HepG2 (cell line): Measurements from ENCODE around the gene PDE4D. TPM values are rescaled to one million over a fixed set of nuclear protein-coding genes. Genes with fewer than 3 reads are reported as not detected.

ENCODE experiments used
- ATAC-seq: fragments of 200-7000 bp; cut with Tn5 transposase; 3 replicates; pipeline ENCODE4 v1.9.1; 2020; ENCODE audit warnings: mild to moderate bottlenecking, moderate library complexity
- BruUV-seq: library from RNA; stranded (reverse); fragments of 400-500 nt; replicated peaks from 2 replicates; lab custom pipeline; 2021; lab: Mats Ljungman, UMichigan
- CTCF ChIA-PET: fragments of 300-600 bp; formaldehyde crosslinking; extraction: SDS; loops from one replicate; lab custom pipeline; 2021; ENCODE audit warnings: low total read pairs, inconsistent platforms, low intra/inter-chr PET ratio; lab: Yijun Ruan, JAX
- POLR2A ChIA-PET: fragments of 350-600 bp; sonication (Branson Sonifier 250); formaldehyde crosslinking; loops from one replicate; lab custom pipeline; 2020; ENCODE audit warnings: antibody characterized with exemption, inconsistent platforms; lab: Yijun Ruan, JAX
- DNase-seq: peaks from one replicate; pipeline ENCODE4 v3.0.0-alpha.2; 2015; ENCODE audit warnings: low spot score
- FAIRE-seq: peaks from 3 replicates; lab custom pipeline; 2011; peaks lifted over from hg19 to GRCh38; lab: Jason Lieb, UNC
- H2AFZ ChIP-seq: one replicate; pipeline ENCODE4 v1.6.1; 2011; ENCODE audit warnings: low read length, inconsistent platforms
- H3K27ac ChIP-seq: fragments of 300-600 bp; 3 replicates; pipeline ENCODE4 v1.8.0; 2011; ENCODE audit warnings: mixed run types, mild to moderate bottlenecking, mixed read lengths, low read length, inconsistent platforms; ENCODE audit not compliant: insufficient read depth; ENCODE audit errors: extremely low read length
- H3K27me3 ChIP-seq, 2 experiments: fragments of 200-600 bp in 1 of 2; 2 replicates in 1 of 2; 3 replicates in 1 of 2; pipeline versions ENCODE4 v1.6.0 to v1.8.0; 2011; ENCODE audit warnings: low read length in 2 of 2, mild to moderate bottlenecking in 2 of 2, moderate library complexity in 2 of 2, inconsistent platforms in 1 of 2; ENCODE audit not compliant: insufficient read depth in 2 of 2, control insufficient read depth in 1 of 2
- H3K36me3 ChIP-seq, 2 experiments: fragments of 200-600 bp in 1 of 2; replicated peaks in 1 of 2; 2 replicates in 1 of 2; 3 replicates in 1 of 2; pipeline versions ENCODE4 v1.5.1 to v1.8.0; 2011; ENCODE audit warnings: low read length in 2 of 2, inconsistent platforms in 1 of 2; ENCODE audit not compliant: insufficient read depth in 2 of 2, control insufficient read depth in 1 of 2
- H3K4me1 ChIP-seq: 2 replicates; pipeline ENCODE4 v1.5.1; 2012; ENCODE audit warnings: low read length, inconsistent platforms; ENCODE audit not compliant: insufficient read depth
- H3K4me2 ChIP-seq: 2 replicates; pipeline ENCODE4 v1.6.0; 2011; ENCODE audit warnings: low read depth, low read length, inconsistent platforms
- H3K4me3 ChIP-seq, 3 experiments: fragments of 200-600 bp in 1 of 3; sonication (generic), shearing (Covaris generic) in 1 of 3; replicated peaks in 1 of 3; 2 replicates each; pipeline ENCODE4 v1.5.1; 2011 to 2016; ENCODE audit warnings: low read length in 3 of 3, inconsistent platforms in 2 of 3, low read depth in 2 of 3, mild to moderate bottlenecking in 2 of 3, control low read depth in 1 of 3, mixed read lengths in 1 of 3; ENCODE audit not compliant: insufficient read depth in 1 of 3
- H3K79me2 ChIP-seq: one replicate; pipeline ENCODE4 v1.6.1; 2011; ENCODE audit warnings: low read length, inconsistent platforms; ENCODE audit not compliant: insufficient read depth
- H3K9ac ChIP-seq: 2 replicates; pipeline ENCODE4 v1.6.0; 2011; ENCODE audit warnings: mild to moderate bottlenecking, low read depth, low read length, inconsistent platforms; ENCODE audit not compliant: insufficient read depth
- H3K9me3 ChIP-seq: 2 replicates; pipeline ENCODE4 v1.5.1; 2012; ENCODE audit warnings: mild to moderate bottlenecking, low read length
- H4K20me1 ChIP-seq: 2 replicates; pipeline ENCODE4 v1.6.0; 2011; ENCODE audit warnings: inconsistent platforms, mild to moderate bottlenecking, low read length, moderate library complexity; ENCODE audit not compliant: insufficient read depth
- ARID4A ChIP-seq: sonication (generic); formaldehyde crosslinking; IDR thresholded peaks from 2 replicates; pipeline ENCODE4 v1.5.0; 2020; ENCODE audit warnings: mild to moderate bottlenecking, missing genetic modification reagents, borderline replicate concordance
- ETV6 ChIP-seq: sonication (generic); formaldehyde crosslinking; conservative IDR thresholded peaks from 2 replicates; pipeline ENCODE4 v1.4.0; 2020; ENCODE audit warnings: missing genetic modification reagents
- WGBS: methylation state at CpG from one replicate; pipeline ENCODE4 v1.1.6; 2017; ENCODE audit warnings: low lambda C conversion rate; 5-methylcytosine and 5-hydroxymethylcytosine counted together
- in situ Hi-C: cut with HindIII; loops from 2 replicates; pipeline ENCODE4 v1.10.0; 2017; ENCODE audit warnings: low pct_unique_long_range_greater_than_20kb; ENCODE audit not compliant: extremely low pct_ligation_motif_present
- intact Hi-C: fragments of 100-400 bp; cut with micrococcal nuclease; formaldehyde crosslinking; loops from one replicate; pipeline ENCODE4 v1.10.0; 2022; ENCODE audit not compliant: unreplicated experiment
- polyA plus RNA-seq, 8 experiments: library from polyadenylated mRNA; depleted of rRNA in 3 of 8; stranded (reverse) in 7 of 8; unstranded in 1 of 8; fragments of >200 nt; fragmentation: Illumina TruSeq in 4 of 8; extraction: Trizol in 4 of 8; gene quantifications; 2 replicates each; pipeline versions ENCODE4 v1.2.1 to v1.2.3, GENCODE V29; 2011 to 2016; ENCODE audit warnings: low read depth in 4 of 8, missing spikeins in 1 of 8, mixed read lengths in 1 of 8; ENCODE audit not compliant: insufficient read depth in 1 of 8
- total RNA-seq, 5 experiments: library from RNA; depleted of rRNA; stranded (reverse); fragments of >200 nt; fragmentation: Illumina TruSeq; extraction: Trizol; gene quantifications; 2 replicates each; pipeline ENCODE4 v1.2.3, GENCODE V29; 2016; ENCODE audit warnings: low read depth in 1 of 5
- TF ChIP-seq, protein P1 (sequence below): sonication (generic); formaldehyde crosslinking; IDR thresholded peaks from 2 replicates; pipeline ENCODE4 v1.5.1; 2020; ENCODE audit warnings: missing genetic modification reagents, mild to moderate bottlenecking, borderline replicate concordance

The PDE4D gene
- total and polyA plus RNA-seq, 2 of the 13 experiments (the other 11 are each of a cell fraction or from before 2014, with no cell fraction given) = 7.0 to 12.2 TPM

GRCh38 chr5:59605915-59606314, 287.6 kb downstream of the PDE4D start:
- Histone ChIP-seq H3K4me2 (no peak overlapping the region), H3K9ac (no peak overlapping the region), H2AFZ (no peak overlapping the region), H3K27me3 (no peaks in the 10 kb centered on the region), H3K36me3 (no peaks in the 10 kb centered on the region), H3K9me3 (no peaks in the 10 kb centered on the region), H3K27ac (no peak overlapping the region), H4K20me1 (no peaks in the 10 kb centered on the region), H3K4me1 (no peaks in the 10 kb centered on the region), H3K4me3 (no peak overlapping the region), H3K79me2 (no peaks in the 10 kb centered on the region)
- in situ Hi-C loops (no loop called here), intact Hi-C loops (no loop called here)
- ChIA-PET CTCF (no interaction called here), POLR2A (no interaction called here)
- ATAC-seq = no peak
- BruUV-seq = no TSS peak
- WGBS = 23% methylated on average over 1 of the region's 1 CpG
- DNase-seq = no peak
- TF ChIP-seq ETV6 (CRISPR knock-in tag) (no peak), ARID4A (CRISPR knock-in tag) (no peak)
- TF ChIP-seq, protein P1, sequence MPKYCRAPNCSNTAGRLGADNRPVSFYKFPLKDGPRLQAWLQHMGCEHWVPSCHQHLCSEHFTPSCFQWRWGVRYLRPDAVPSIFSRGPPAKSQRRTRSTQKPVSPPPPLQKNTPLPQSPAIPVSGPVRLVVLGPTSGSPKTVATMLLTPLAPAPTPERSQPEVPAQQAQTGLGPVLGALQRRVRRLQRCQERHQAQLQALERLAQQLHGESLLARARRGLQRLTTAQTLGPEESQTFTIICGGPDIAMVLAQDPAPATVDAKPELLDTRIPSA = no peak
- FAIRE-seq = no peak
